HCT116 (cell line): Measurements from ENCODE around the gene ZNF470. TPM values are rescaled to one million over a fixed set of nuclear protein-coding genes. Genes with fewer than 3 reads are reported as not detected.

Source experiments
- ATAC-seq: fragments of 200-7000 bp; cut with Tn5 transposase; 2 replicates; pipeline ENCODE4 v1.9.1; 2020; ENCODE audit warnings: mild to moderate bottlenecking, moderate library complexity
- BruUV-seq: library from RNA; stranded (reverse); fragments of 400-500 nt; replicated peaks from 2 replicates; lab custom pipeline; 2021; lab: Mats Ljungman, UMichigan
- CTCF ChIA-PET: fragments of 300-600 bp; sonication (Branson Sonifier 250); formaldehyde crosslinking; loops from one replicate; lab custom pipeline; 2021; ENCODE audit warnings: antibody characterized with exemption; lab: Charles Lee
- POLR2A ChIA-PET: fragments of 300-600, 350-600 bp; sonication (Branson Sonifier 250); formaldehyde crosslinking; loops from one replicate; lab custom pipeline; 2021; ENCODE audit warnings: antibody characterized with exemption; lab: Charles Lee
- RAD21 ChIA-PET, 2 experiments: fragments of 300-600 bp; sonication (Branson Sonifier 250); formaldehyde crosslinking; loops; one replicate each; lab custom pipeline; 2023; ENCODE audit warnings: low total read pairs in 2 of 2; ENCODE audit not compliant: uncharacterized antibody in 2 of 2, unreplicated experiment in 2 of 2, low non-redundant PET in 1 of 2; lab: Charles Lee
- DNase-seq: peaks from one replicate; pipeline ENCODE4 v3.0.0-alpha.2; 2010; ENCODE audit warnings: low read depth, low spot score
- H2AFZ ChIP-seq: fragments of 200-600 bp; shearing (Covaris generic), sonication (generic); 2 replicates; pipeline ENCODE4 v1.6.1; 2017; ENCODE audit warnings: low read depth, mixed run types, mixed read lengths, antibody characterized with exemption, low read length; ENCODE audit not compliant: poor library complexity, severe bottlenecking
- H3K27ac ChIP-seq: 2 replicates; pipeline ENCODE4 v1.5.1; 2012; ENCODE audit warnings: low read depth, low read length
- H3K27me3 ChIP-seq: fragments of 200-600 bp; sonication (generic); 2 replicates; pipeline ENCODE4 v1.6.1; 2016; ENCODE audit warnings: mixed run types, low read length, mixed read lengths; ENCODE audit not compliant: insufficient read depth
- H3K36me3 ChIP-seq, 2 experiments: fragments of 200-500 bp in 1 of 2; fragments of 200-600 bp in 1 of 2; sonication (Bioruptor generic) in 1 of 2; sonication (generic) in 1 of 2; 2 replicates each; pipeline versions ENCODE4 v1.5.1 to v1.6.1; 2014 to 2016; ENCODE audit warnings: low read length in 2 of 2, inconsistent platforms in 1 of 2, mixed read lengths in 1 of 2, mixed run types in 1 of 2; ENCODE audit not compliant: insufficient read depth in 2 of 2, control insufficient read depth in 1 of 2
- H3K4me1 ChIP-seq, 2 experiments: fragments of 200-600 bp in 1 of 2; sonication (generic) in 1 of 2; 2 replicates each; pipeline versions ENCODE4 v1.5.1 to v1.6.1; 2012 to 2017; ENCODE audit warnings: low read length in 2 of 2, inconsistent platforms in 1 of 2, mild to moderate bottlenecking in 1 of 2, mixed read lengths in 1 of 2, mixed run types in 1 of 2, moderate library complexity in 1 of 2; ENCODE audit not compliant: insufficient read depth in 2 of 2, control insufficient read depth in 1 of 2
- H3K4me2 ChIP-seq: fragments of 200-600 bp; sonication (generic); 2 replicates; pipeline ENCODE4 v1.6.1; 2017; ENCODE audit warnings: mixed run types, low read length, mixed read lengths
- H3K4me3 ChIP-seq, 2 experiments: fragments of 200-600 bp in 1 of 2; sonication (generic) in 1 of 2; replicated peaks in 1 of 2; 2 replicates each; pipeline ENCODE4 v1.5.1; 2011 to 2016; ENCODE audit warnings: low read length in 2 of 2, control low read depth in 1 of 2, low read depth in 1 of 2, mild to moderate bottlenecking in 1 of 2, mixed read lengths in 1 of 2, mixed run types in 1 of 2
- H3K79me2 ChIP-seq: fragments of 200-600 bp; sonication (generic); 2 replicates; pipeline ENCODE4 v1.6.1; 2017; ENCODE audit warnings: mild to moderate bottlenecking, mixed run types, low read length, moderate library complexity, mixed read lengths; ENCODE audit not compliant: insufficient read depth
- H3K9ac ChIP-seq: fragments of 200-600 bp; sonication (generic); 2 replicates; pipeline ENCODE4 v1.6.1; 2016; ENCODE audit warnings: low read length, mixed read lengths
- H3K9me2 ChIP-seq: fragments of 200-600 bp; sonication (generic), shearing (Covaris generic); 2 replicates; pipeline ENCODE4 v1.6.1; 2017; ENCODE audit warnings: mixed run types, mild to moderate bottlenecking, moderate library complexity; ENCODE audit not compliant: insufficient read depth
- H3K9me3 ChIP-seq, 2 experiments: fragments of 200-500 bp in 1 of 2; fragments of 200-600 bp in 1 of 2; sonication (Bioruptor generic) in 1 of 2; sonication (generic) in 1 of 2; 2 replicates each; pipeline ENCODE4 v1.6.1; 2014 to 2017; ENCODE audit warnings: low read length in 2 of 2, mixed read lengths in 2 of 2, inconsistent platforms in 1 of 2, low read depth in 1 of 2, mild to moderate bottlenecking in 1 of 2, mixed run types in 1 of 2, moderate library complexity in 1 of 2; ENCODE audit not compliant: control insufficient read depth in 1 of 2, insufficient read depth in 1 of 2
- H4K20me1 ChIP-seq: fragments of 200-600 bp; sonication (generic), shearing (Covaris generic); 2 replicates; pipeline ENCODE4 v1.6.1; 2017; ENCODE audit warnings: mixed run types, mild to moderate bottlenecking, moderate library complexity; ENCODE audit not compliant: insufficient read depth
- ATF3 ChIP-seq: IDR thresholded peaks from 2 replicates; pipeline ENCODE4 v1.6.1; 2012
- CEBPB ChIP-seq: IDR thresholded peaks from 2 replicates; pipeline ENCODE4 v1.6.1; 2012; ENCODE audit warnings: low read depth
- CTCF ChIP-seq, 3 experiments: fragments of 200-600 bp in 1 of 3; sonication (generic) in 1 of 3; IDR thresholded peaks in 2 of 3; conservative IDR thresholded peaks in 1 of 3; 2 replicates each; pipeline ENCODE4 v1.5.1; 2012 to 2017; ENCODE audit warnings: low read depth in 2 of 3, low read length in 2 of 3, antibody characterized with exemption in 1 of 3, borderline replicate concordance in 1 of 3, control low read depth in 1 of 3, mild to moderate bottlenecking in 1 of 3, mixed read lengths in 1 of 3, mixed run types in 1 of 3, moderate library complexity in 1 of 3; ENCODE audit not compliant: insufficient read depth in 1 of 3
- EGR1 ChIP-seq: IDR thresholded peaks from 2 replicates; pipeline ENCODE4 v1.6.1; 2012; ENCODE audit warnings: low read depth
- ELF1 ChIP-seq: IDR thresholded peaks from 2 replicates; pipeline ENCODE4 v1.6.1; 2012; ENCODE audit warnings: low read depth, borderline replicate concordance
- EZH2 ChIP-seq: fragments of 200-600 bp; sonication (generic); IDR thresholded peaks from 2 replicates; pipeline ENCODE4 v1.6.1; 2017; ENCODE audit warnings: antibody characterized with exemption, mixed run types
- EZH2phosphoT487 ChIP-seq: fragments of 200-600 bp; IDR thresholded peaks from 2 replicates; pipeline ENCODE4 v1.6.1; 2018; ENCODE audit warnings: antibody characterized with exemption, borderline replicate concordance
- MAX ChIP-seq: IDR thresholded peaks from 2 replicates; pipeline ENCODE4 v1.6.1; 2012
- POLR2A ChIP-seq: IDR thresholded peaks from 2 replicates; pipeline ENCODE4 v1.7.0; 2011; ENCODE audit warnings: borderline replicate concordance; ENCODE audit not compliant: insufficient read depth, insufficient read length; ENCODE audit errors: extremely low read depth
- POLR2AphosphoS5 ChIP-seq: IDR thresholded peaks from 2 replicates; pipeline ENCODE4 v1.6.1; 2011; ENCODE audit warnings: mild to moderate bottlenecking, low read depth, low read length, moderate library complexity
- RAD21 ChIP-seq: IDR thresholded peaks from 2 replicates; pipeline ENCODE4 v1.6.1; 2012; ENCODE audit warnings: low read depth, mild to moderate bottlenecking
- SIN3A ChIP-seq: IDR thresholded peaks from 2 replicates; pipeline ENCODE4 v1.6.1; 2012; ENCODE audit warnings: low read depth
- SP1 ChIP-seq: IDR thresholded peaks from 2 replicates; pipeline ENCODE4 v1.6.1; 2012; ENCODE audit warnings: low read depth
- TCF7L2 ChIP-seq: IDR thresholded peaks from 2 replicates; pipeline ENCODE4 v1.7.0; 2011; ENCODE audit warnings: borderline replicate concordance, inconsistent platforms; ENCODE audit not compliant: insufficient read depth, insufficient read length; ENCODE audit errors: extremely low read depth
- YY1 ChIP-seq: IDR thresholded peaks from 2 replicates; pipeline ENCODE4 v1.6.1; 2011; ENCODE audit warnings: low read length, low read depth, moderate library complexity, mild to moderate bottlenecking; ENCODE audit not compliant: insufficient replicate concordance; ENCODE audit errors: extremely low read depth
- intact Hi-C: fragments of 100-400 bp; cut with micrococcal nuclease; formaldehyde crosslinking; loops from 2 replicates; pipeline ENCODE4 v1.10.0; 2022
- total RNA-seq: library from RNA; stranded (reverse); gene quantifications from one replicate; pipeline ENCODE4 v1.2.1, GENCODE V29; 2021; ENCODE audit not compliant: unreplicated experiment

Gene ZNF470
- total RNA-seq, 1 experiment from 2014 or later = not detected

GRCh38 chr19:56608274-56608964 lies 41.2 kb downstream of the ZNF470 start:
- H3K9me3 ChIP-seq = peaks cover 19 to 25% of the 10 kb centered on the region in 2 experiments; a peak in 2 of 4 replicates
- no peaks in the 10 kb centered on the region for H4K20me1 ChIP-seq
- no TSS peak for BruUV-seq
- no peak overlapping the region for H3K4me2 ChIP-seq
- POLR2A ChIA-PET = no interaction called here
- H3K9me2 ChIP-seq = no peaks in the 10 kb centered on the region
- TF ChIP-seq ATF3 = no peak
- ATAC-seq = no peak
- CTCF ChIA-PET = no interaction called here
- no peaks in the 10 kb centered on the region for H3K79me2 ChIP-seq
- RAD21 ChIA-PET = no interaction called here
- no peak for DNase-seq
- no peaks in the 10 kb centered on the region for H3K36me3 ChIP-seq
- H2AFZ ChIP-seq = no peak overlapping the region
- intact Hi-C loops = no loop called here
- H3K9ac ChIP-seq = no peak overlapping the region
- H3K27ac ChIP-seq = no peak overlapping the region
- H3K4me3 ChIP-seq = no peak overlapping the region
- H3K4me1 ChIP-seq = no peaks in the 10 kb centered on the region
- no peaks in the 10 kb centered on the region for H3K27me3 ChIP-seq

GRCh38 chr19:56611288-56611687 lies 44.0 kb downstream of the ZNF470 start:
- POLR2A ChIA-PET = no interaction called here
- H3K27me3 ChIP-seq = no peaks in the 10 kb centered on the region
- RAD21 ChIA-PET = no interaction called here
- CTCF ChIA-PET = no interaction called here
- no peaks in the 10 kb centered on the region for H4K20me1 ChIP-seq
- peaks cover 9 to 23% of the 10 kb centered on the region in 2 experiments; a peak in 2 of 4 replicates for H3K9me3 ChIP-seq
- H2AFZ ChIP-seq = no peak overlapping the region
- BruUV-seq = no TSS peak
- no peaks in the 10 kb centered on the region for H3K4me1 ChIP-seq
- no peaks in the 10 kb centered on the region for H3K79me2 ChIP-seq
- no peak overlapping the region for H3K4me2 ChIP-seq
- H3K4me3 ChIP-seq = no peak overlapping the region
- intact Hi-C loops = no loop called here
- no peak for ATAC-seq
- H3K9ac ChIP-seq = no peak overlapping the region
- H3K36me3 ChIP-seq = no peaks in the 10 kb centered on the region
- no peaks in the 10 kb centered on the region for H3K9me2 ChIP-seq
- no peak for TF ChIP-seq EGR1
- TF ChIP-seq CTCF (IDR thresholded peaks at IDR 0.05 in 2 of 3, conservative IDR thresholded peaks at IDR 0.05 in 1 of 3; ENCODE audit: borderline replicate concordance in 1 of 3, insufficient read depth in 1 of 3, low read depth in 2 of 3, low read length in 2 of 3) = no peak
- TF ChIP-seq YY1 = no peak
- TF ChIP-seq ATF3 = no peak
- no peak for TF ChIP-seq TCF7L2
- TF ChIP-seq EZH2phosphoT487 = no peak
- TF ChIP-seq SP1 = no peak
- no peak for TF ChIP-seq POLR2AphosphoS5
- no peak for TF ChIP-seq CEBPB
- no peak for TF ChIP-seq POLR2A
- TF ChIP-seq MAX = no peak
- no peak for TF ChIP-seq EZH2
- no peak for TF ChIP-seq SIN3A
- TF ChIP-seq RAD21 = no peak
- no peak for TF ChIP-seq ELF1
- TF ChIP-seq, all 23 proteins: peak for 0
- no peak for DNase-seq
- H3K27ac ChIP-seq = no peak overlapping the region
